Panc1 (cell line): Measurements from ENCODE around the gene ACSM6.

Source experiments
- POLR2AphosphoS5 ChIP-seq: IDR thresholded peaks from 2 replicates; pipeline ENCODE4 v1.6.1; 2012; ENCODE audit warnings: mild to moderate bottlenecking, low read depth, low read length, moderate library complexity
- SIN3A ChIP-seq: IDR thresholded peaks from 2 replicates; pipeline ENCODE4 v1.6.1; 2012; ENCODE audit warnings: low read depth, mild to moderate bottlenecking, low read length, moderate library complexity, borderline replicate concordance; ENCODE audit not compliant: insufficient read depth
- TCF7L2 ChIP-seq: IDR thresholded peaks from 2 replicates; pipeline ENCODE4 v1.6.1; 2011; ENCODE audit warnings: mild to moderate bottlenecking, low read depth, low read length, inconsistent platforms
- TF ChIP-seq, protein P1 (sequence below): fragments of 450-650 bp; IDR thresholded peaks from 2 replicates; pipeline ENCODE4 v1.5.1; 2017; ENCODE audit warnings: mild to moderate bottlenecking
- TF ChIP-seq, protein P2 (sequence below), 2 experiments: IDR thresholded peaks; 2 replicates each; pipeline ENCODE4 v1.6.1; 2011 to 2012; ENCODE audit warnings: low read depth in 2 of 2, control low read depth in 1 of 2, low read length in 1 of 2, mild to moderate bottlenecking in 1 of 2, moderate library complexity in 1 of 2; ENCODE audit not compliant: insufficient read depth in 1 of 2

DNA sequence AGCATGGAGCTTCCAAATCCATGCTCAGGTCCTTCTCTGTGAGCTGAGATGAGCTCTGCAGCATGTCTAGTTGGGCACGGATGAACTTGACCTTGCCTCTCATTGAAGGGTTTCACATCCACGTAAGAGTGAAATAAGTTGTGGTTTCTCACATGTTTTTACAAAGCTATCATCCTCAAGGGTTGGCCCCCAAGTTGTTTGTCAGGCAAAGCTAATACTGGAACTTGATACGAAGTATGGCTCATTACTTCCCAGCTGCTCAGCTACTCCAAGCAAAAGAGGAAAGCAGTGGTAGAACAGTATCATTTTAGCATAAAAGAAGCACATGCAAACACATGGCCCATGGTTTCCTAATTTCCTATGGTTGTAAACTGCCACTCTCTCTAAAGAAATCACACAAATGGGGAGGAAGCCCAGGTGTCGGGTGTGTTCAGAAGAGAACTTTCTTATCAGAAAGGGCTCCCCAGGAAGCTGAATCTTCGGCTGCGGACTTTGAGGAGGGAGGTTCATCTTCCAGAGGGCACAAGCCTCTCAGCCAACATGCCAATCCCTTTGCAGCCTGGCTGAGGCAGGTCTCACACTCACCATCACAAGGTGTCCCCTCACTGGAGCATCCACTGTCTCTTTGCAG, 51.5 kb downstream of the ACSM6 start:
- no peak for TF ChIP-seq POLR2AphosphoS5
- TF ChIP-seq, protein P1, sequence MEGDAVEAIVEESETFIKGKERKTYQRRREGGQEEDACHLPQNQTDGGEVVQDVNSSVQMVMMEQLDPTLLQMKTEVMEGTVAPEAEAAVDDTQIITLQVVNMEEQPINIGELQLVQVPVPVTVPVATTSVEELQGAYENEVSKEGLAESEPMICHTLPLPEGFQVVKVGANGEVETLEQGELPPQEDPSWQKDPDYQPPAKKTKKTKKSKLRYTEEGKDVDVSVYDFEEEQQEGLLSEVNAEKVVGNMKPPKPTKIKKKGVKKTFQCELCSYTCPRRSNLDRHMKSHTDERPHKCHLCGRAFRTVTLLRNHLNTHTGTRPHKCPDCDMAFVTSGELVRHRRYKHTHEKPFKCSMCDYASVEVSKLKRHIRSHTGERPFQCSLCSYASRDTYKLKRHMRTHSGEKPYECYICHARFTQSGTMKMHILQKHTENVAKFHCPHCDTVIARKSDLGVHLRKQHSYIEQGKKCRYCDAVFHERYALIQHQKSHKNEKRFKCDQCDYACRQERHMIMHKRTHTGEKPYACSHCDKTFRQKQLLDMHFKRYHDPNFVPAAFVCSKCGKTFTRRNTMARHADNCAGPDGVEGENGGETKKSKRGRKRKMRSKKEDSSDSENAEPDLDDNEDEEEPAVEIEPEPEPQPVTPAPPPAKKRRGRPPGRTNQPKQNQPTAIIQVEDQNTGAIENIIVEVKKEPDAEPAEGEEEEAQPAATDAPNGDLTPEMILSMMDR = no peak
- TF ChIP-seq, protein P2, sequence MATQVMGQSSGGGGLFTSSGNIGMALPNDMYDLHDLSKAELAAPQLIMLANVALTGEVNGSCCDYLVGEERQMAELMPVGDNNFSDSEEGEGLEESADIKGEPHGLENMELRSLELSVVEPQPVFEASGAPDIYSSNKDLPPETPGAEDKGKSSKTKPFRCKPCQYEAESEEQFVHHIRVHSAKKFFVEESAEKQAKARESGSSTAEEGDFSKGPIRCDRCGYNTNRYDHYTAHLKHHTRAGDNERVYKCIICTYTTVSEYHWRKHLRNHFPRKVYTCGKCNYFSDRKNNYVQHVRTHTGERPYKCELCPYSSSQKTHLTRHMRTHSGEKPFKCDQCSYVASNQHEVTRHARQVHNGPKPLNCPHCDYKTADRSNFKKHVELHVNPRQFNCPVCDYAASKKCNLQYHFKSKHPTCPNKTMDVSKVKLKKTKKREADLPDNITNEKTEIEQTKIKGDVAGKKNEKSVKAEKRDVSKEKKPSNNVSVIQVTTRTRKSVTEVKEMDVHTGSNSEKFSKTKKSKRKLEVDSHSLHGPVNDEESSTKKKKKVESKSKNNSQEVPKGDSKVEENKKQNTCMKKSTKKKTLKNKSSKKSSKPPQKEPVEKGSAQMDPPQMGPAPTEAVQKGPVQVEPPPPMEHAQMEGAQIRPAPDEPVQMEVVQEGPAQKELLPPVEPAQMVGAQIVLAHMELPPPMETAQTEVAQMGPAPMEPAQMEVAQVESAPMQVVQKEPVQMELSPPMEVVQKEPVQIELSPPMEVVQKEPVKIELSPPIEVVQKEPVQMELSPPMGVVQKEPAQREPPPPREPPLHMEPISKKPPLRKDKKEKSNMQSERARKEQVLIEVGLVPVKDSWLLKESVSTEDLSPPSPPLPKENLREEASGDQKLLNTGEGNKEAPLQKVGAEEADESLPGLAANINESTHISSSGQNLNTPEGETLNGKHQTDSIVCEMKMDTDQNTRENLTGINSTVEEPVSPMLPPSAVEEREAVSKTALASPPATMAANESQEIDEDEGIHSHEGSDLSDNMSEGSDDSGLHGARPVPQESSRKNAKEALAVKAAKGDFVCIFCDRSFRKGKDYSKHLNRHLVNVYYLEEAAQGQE (IDR thresholded peaks at IDR 0.05; ENCODE audit: insufficient read depth in 1 of 2, low read depth in 2 of 2, low read length in 1 of 2) = no peak
- TF ChIP-seq SIN3A = no peak
- TF ChIP-seq TCF7L2 = no peak
